ENCODE data around the gene SRI.

- TF ChIP-seq CTCF (IDR thresholded peaks at IDR 0.05; ENCODE audit: extremely low read depth in 1 of 2, insufficient read depth in 1 of 2, low read depth in 1 of 2, low read length in 2 of 2) = no peak
- no peak for TF ChIP-seq MAX (IDR thresholded peaks at IDR 0.05; ENCODE audit: insufficient read depth, insufficient read length)
These were observed 42.7 kb upstream of the SRI start for GRCh38 chr7:88262562-88262961.

Data from endothelial cell of umbilical vein (primary cell).